Measurements from ENCODE around the gene OR4M1. TPM values are rescaled to one million over a fixed set of nuclear protein-coding genes. Genes with fewer than 3 reads are reported as not detected.
"Not testable (repeated sequence)": the region's sequence is repeated elsewhere in the genome, so short reads cannot be mapped to it uniquely, and the experiment has no call there.

Gene OR4M1
- total and polyA plus RNA-seq, 2 donors (not counting 1 experiment from before 2014, with no cell fraction given) = not detected

- not testable (repeated sequence) for H3K4me1 ChIP-seq (ENCODE audit: control insufficient read depth, extremely low read depth, insufficient read depth, low read length); H3K9ac ChIP-seq (ENCODE audit: insufficient read depth, low read length); DNase-seq (ENCODE audit: low read depth in 2 of 2); H3K36me3 ChIP-seq (ENCODE audit: control insufficient read depth, insufficient read depth, low read length); H4K20me1 ChIP-seq (ENCODE audit: control insufficient read depth, extremely low read depth, insufficient read depth, low read length); H3K27me3 ChIP-seq (ENCODE audit: control insufficient read depth, insufficient read depth, low read length); H3K79me2 ChIP-seq (ENCODE audit: control insufficient read depth, insufficient read depth, low read length); H3K4me2 ChIP-seq (ENCODE audit: extremely low read depth, insufficient read depth, low read length); H3K27ac ChIP-seq (ENCODE audit: insufficient read depth, low read length); H3K4me3 ChIP-seq (replicated peaks in 1 of 4; ENCODE audit: control extremely low read depth in 1 of 4, insufficient read depth in 1 of 4, low read depth in 3 of 4, low read length in 4 of 4); H3K9me3 ChIP-seq (ENCODE audit: control insufficient read depth, insufficient read depth, low read depth, low read length); H2AFZ ChIP-seq (ENCODE audit: low read length)
Measured at GRCh38 chr14:19821016-19821415, 47.7 kb downstream of the OR4M1 start.

GRCh38 chr14:19823178-19823577 lies 49.9 kb downstream of the OR4M1 start:
- Histone ChIP-seq H4K20me1 (ENCODE audit: control insufficient read depth, extremely low read depth, insufficient read depth, low read length) (no peaks in the 10 kb centered on the region), H3K4me1 (ENCODE audit: control insufficient read depth, extremely low read depth, insufficient read depth, low read length) (no peaks in the 10 kb centered on the region), H3K4me2 (ENCODE audit: extremely low read depth, insufficient read depth, low read length) (no peak overlapping the region), H3K9me3 (ENCODE audit: control insufficient read depth, insufficient read depth, low read depth, low read length) (no peaks in the 10 kb centered on the region), H3K36me3 (ENCODE audit: control insufficient read depth, insufficient read depth, low read length) (no peaks in the 10 kb centered on the region), H3K79me2 (ENCODE audit: control insufficient read depth, insufficient read depth, low read length) (no peaks in the 10 kb centered on the region), H3K27ac (ENCODE audit: insufficient read depth, low read length) (no peak overlapping the region), H3K9ac (ENCODE audit: insufficient read depth, low read length) (no peak overlapping the region), H3K27me3 (ENCODE audit: control insufficient read depth, insufficient read depth, low read length) (no peaks in the 10 kb centered on the region), H3K4me3 (replicated peaks in 1 of 4; ENCODE audit: control extremely low read depth in 1 of 4, insufficient read depth in 1 of 4, low read depth in 3 of 4, low read length in 4 of 4) (no peak overlapping the region), H2AFZ (ENCODE audit: low read length) (no peak overlapping the region)
- no peak for DNase-seq (ENCODE audit: low read depth in 2 of 2)
- no peak for TF ChIP-seq EZH2 (IDR thresholded peaks at IDR 0.05; ENCODE audit: low read length, missing control alignments)
- TF ChIP-seq CTCF (conservative IDR thresholded peaks at IDR 0.05 in 1 of 2, IDR thresholded peaks at IDR 0.05 in 1 of 2; ENCODE audit: low read depth in 1 of 2, low read length in 2 of 2) = no peak

GRCh38 chr14:19823765-19824164 lies 50.5 kb downstream of the OR4M1 start:
- Histone ChIP-seq H3K27ac (ENCODE audit: insufficient read depth, low read length) (no peak overlapping the region), H3K9ac (ENCODE audit: insufficient read depth, low read length) (no peak overlapping the region), H3K4me2 (ENCODE audit: extremely low read depth, insufficient read depth, low read length) (no peak overlapping the region), H3K36me3 (ENCODE audit: control insufficient read depth, insufficient read depth, low read length) (no peaks in the 10 kb centered on the region), H3K79me2 (ENCODE audit: control insufficient read depth, insufficient read depth, low read length) (no peaks in the 10 kb centered on the region), H2AFZ (ENCODE audit: low read length) (no peak overlapping the region), H3K27me3 (ENCODE audit: control insufficient read depth, insufficient read depth, low read length) (no peaks in the 10 kb centered on the region), H3K4me3 (replicated peaks in 1 of 4; ENCODE audit: control extremely low read depth in 1 of 4, insufficient read depth in 1 of 4, low read depth in 3 of 4, low read length in 4 of 4) (no peak overlapping the region), H3K4me1 (ENCODE audit: control insufficient read depth, extremely low read depth, insufficient read depth, low read length) (no peaks in the 10 kb centered on the region), H3K9me3 (ENCODE audit: control insufficient read depth, insufficient read depth, low read depth, low read length) (no peaks in the 10 kb centered on the region), H4K20me1 (ENCODE audit: control insufficient read depth, extremely low read depth, insufficient read depth, low read length) (no peaks in the 10 kb centered on the region)
- peak in 1 of 2 donors; percentile 7 for DNase-seq (ENCODE audit: low read depth in 2 of 2)
- TF ChIP-seq CTCF (conservative IDR thresholded peaks at IDR 0.05 in 1 of 2, IDR thresholded peaks at IDR 0.05 in 1 of 2; ENCODE audit: low read depth in 1 of 2, low read length in 2 of 2) (no peak), EZH2 (IDR thresholded peaks at IDR 0.05; ENCODE audit: low read length, missing control alignments) (no peak)

GRCh38 chr14:19827626-19828244 lies 54.4 kb downstream of the OR4M1 start:
- H3K36me3 ChIP-seq (ENCODE audit: control insufficient read depth, insufficient read depth, low read length); H3K79me2 ChIP-seq (ENCODE audit: control insufficient read depth, insufficient read depth, low read length); H2AFZ ChIP-seq (ENCODE audit: low read length); H3K4me3 ChIP-seq (replicated peaks in 1 of 4; ENCODE audit: control extremely low read depth in 1 of 4, insufficient read depth in 1 of 4, low read depth in 3 of 4, low read length in 4 of 4); H4K20me1 ChIP-seq (ENCODE audit: control insufficient read depth, extremely low read depth, insufficient read depth, low read length); H3K27ac ChIP-seq (ENCODE audit: insufficient read depth, low read length); H3K9me3 ChIP-seq (ENCODE audit: control insufficient read depth, insufficient read depth, low read depth, low read length); H3K9ac ChIP-seq (ENCODE audit: insufficient read depth, low read length); DNase-seq (ENCODE audit: low read depth in 2 of 2); H3K4me2 ChIP-seq (ENCODE audit: extremely low read depth, insufficient read depth, low read length); H3K4me1 ChIP-seq (ENCODE audit: control insufficient read depth, extremely low read depth, insufficient read depth, low read length); H3K27me3 ChIP-seq (ENCODE audit: control insufficient read depth, insufficient read depth, low read length): not testable (repeated sequence)

All from fibroblast of lung (primary cell).